NCI-H524 treated with DMSO at 0.1 percent for 48 hours (cell line): ENCODE measurements around the gene BPIFB3.
A peak's percentile ranks its signal among the peaks of the same experiment; 100 is the strongest.
"Not testable (repeated sequence)": the region's sequence is repeated elsewhere in the genome, so short reads cannot be mapped to it uniquely, and the experiment has no call there.

Experiments
- DNase-seq: peaks from one replicate; lab custom pipeline; 2025; lab: John Stamatoyannopoulos, UW

Gene BPIFB3

DNA sequence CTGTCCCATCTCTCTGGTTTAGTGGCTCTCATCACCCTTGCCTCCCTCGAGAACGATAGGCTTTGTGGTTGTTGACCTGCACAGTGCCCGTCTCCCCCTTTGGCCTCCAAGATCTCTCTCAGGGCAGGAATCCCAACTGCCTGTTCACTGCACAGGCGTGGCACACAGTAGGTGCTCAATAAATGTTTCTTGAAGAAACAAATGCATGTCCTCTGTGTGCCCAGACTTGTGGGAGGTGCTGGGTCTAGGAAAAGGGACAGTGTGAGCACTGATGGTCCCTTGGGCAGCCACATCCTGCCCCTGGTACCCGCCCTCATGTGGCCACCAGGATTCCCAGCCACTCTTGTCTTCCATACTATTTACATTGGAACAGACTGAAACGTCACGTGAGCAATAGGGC is 24.8 kb upstream of the BPIFB3 start:
- no peak for DNase-seq

DNA sequence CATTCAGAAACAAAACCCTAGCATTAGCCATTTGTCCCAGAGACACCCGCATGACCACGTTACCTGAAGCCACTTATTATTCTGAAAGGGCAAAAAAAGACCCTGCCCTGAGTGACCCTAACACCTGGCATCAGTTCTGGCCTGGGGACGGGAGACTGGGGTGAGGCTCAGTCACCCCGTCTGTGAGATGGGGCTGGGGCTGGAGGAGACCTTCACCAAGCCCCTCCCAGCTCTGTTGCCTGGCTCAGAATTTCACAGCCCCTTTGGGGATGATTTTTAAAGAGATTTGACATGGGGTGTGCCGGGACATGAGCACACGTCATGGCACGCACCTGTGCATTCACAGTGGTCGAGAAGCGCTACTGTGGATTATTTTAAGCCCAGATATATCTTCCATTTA is 23.6 kb upstream of the BPIFB3 start:
- DNase-seq: no peak

DNA sequence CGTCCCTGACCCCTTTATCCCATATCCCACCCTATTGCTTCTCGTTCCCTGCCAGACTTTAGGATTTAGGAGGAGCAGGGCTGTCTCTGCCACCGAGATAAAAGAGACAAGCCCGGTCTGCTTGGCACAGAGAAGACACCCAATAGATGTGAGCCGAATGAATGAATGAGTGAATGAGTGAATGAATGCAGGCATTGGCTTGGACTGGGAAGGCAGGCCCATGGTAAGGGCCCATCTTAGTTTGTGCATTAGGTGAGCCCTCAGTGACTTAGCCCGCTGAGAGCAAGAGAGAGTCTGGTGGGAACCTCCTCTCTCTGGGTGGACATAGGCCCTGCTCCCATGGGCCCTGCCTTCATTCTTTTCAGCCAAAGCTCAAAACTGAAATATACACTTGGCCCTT is 23.1 kb upstream of the BPIFB3 start:
- DNase-seq: no peak

DNA sequence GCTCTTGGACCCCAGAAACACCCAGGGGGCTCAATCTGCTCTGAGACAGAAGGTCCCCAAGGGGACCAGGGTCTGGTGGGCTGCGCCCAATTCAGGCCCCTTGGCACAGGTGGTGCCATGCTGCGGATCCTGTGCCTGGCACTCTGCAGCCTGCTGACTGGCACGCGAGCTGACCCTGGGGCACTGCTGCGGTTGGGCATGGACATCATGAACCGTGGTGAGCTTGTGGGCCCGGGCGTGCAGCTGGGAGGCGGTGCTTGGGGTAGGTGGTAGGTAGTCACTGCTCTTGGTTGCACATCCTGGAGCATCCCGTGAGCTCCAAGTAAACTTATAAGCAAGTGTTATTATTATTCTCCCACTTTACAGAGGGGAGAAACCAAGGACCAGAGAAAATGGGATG is 22.2 kb upstream of the BPIFB3 start, which contains the start of gene BPIFB6:
TSS of gene BPIFB6 (plus strand) at position 118 of the 400 bp plus-strand sequence. CDS start at position 118, 0 bp downstream.
- no peak for DNase-seq

DNA sequence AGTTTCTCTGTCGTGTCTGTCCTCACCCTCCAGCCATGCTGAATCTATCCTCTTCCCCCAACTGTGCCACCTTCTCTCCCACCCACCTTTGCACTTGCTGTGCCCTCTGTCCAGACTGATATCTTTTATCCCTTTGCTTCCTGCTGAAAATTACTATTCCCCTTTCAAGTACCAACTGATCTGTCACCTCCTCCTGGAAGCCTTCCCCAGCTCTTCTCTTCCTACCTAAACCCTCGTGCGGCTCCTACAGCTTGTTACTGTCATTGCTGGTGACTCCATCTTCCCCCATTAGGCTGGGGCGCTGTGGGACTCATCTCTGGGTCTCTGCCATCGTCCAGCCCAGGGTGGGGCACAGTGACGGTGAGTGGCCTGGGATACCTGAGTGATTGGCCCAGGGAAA is 21.1 kb upstream of the BPIFB3 start:
- DNase-seq: no peak

DNA sequence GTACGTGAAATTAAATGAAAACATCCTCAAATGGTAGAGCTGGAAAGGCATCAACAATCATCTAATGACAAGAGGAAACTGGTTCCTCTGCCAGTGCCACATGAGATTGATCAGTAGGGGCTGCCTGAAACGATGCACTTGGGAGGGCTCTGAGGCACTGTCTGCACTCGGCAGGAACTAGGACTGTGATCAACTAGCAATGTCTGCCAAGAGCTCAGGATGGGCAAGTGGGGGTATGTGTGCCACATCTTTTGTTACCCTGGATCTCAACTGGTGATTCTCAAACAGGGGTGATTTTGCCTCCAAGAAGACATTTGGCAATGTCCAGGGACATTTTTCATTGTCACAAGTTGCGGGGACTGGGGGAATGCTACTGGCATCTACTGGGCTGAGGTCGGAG is 20.3 kb upstream of the BPIFB3 start:
- no peak for DNase-seq

DNA sequence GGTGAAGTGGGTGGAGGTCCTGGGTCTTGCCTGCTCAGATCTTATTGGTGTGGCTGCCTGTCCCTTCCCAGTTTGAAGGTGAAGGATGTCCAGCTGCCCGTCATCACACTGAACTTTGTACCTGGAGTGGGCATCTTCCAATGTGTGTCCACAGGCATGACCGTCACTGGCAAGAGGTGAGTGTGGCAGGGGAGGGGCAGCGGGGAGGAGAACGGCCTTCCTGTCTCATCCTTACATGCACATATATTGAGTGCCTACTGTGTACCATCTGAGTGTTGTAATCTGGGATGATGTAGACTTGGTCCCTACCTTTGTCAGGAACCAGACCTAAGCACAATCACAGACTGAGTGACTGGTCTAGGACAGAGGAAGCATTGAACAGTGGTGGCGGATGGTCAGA is 19.6 kb upstream of the BPIFB3 start:
- DNase-seq: no peak

DNA sequence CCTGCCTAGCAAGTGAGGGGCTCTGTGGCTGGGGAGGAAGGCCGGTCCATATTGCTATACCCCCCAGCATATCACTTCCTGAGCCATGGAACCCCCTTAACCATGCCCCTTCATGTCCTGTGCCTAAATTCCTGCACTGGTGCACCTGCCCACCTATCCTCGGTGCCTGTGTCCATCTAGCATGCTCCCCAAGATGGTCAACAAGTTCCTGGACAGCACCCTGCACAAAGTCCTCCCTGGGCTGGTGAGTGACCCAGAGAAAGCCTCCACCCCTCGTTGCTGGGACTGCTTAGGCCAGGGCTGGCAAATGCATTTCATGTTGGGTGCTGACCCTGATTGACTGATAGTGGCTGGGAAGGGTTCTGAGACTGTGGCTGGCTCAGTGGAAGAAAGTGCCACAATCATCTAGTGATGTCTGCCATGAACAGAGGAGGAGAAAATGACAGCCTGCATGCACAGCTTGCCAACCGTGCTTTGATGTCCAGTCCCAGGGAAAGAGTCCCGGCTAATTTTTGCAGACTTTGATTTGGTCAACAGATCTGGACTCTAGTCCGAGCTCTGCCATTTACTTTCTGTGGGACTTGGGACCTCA is 18.7 kb upstream of the BPIFB3 start:
- DNase-seq: no peak

DNA sequence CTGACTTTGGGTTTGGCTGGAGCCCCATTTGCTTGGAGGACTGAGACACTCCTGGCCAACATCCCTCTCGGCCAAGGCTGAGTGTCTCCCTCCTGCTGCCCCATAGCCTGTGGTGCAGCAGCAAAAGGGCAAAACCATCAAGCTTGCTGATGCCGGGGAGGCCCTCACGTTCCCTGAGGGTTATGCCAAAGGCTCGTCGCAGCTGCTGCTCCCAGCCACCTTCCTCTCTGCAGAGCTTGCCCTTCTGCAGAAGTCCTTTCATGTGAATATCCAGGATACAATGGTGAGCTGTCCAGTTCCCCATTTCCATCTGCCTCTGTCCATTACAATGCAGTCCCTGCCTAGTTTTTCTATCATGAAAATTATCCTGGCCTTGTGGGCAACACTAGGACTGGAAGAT is 16.2 kb upstream of the BPIFB3 start:
- no peak for DNase-seq

DNA sequence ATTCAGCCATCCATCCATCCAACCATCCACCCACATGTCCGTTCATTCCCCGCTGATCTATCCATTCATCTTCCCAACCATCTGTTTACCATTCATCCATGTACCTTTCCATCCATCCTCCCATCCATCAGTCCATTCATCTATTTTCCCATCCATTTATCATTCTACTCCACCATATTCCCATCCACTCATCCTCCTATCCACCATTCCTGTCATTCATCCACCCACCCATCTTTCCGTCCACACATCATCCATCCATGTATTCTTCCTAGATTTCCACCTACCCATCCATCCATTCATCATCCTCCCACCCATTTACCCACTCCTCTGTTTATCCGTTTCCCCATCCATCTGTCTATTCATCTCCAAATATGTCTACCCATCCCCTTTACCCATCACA is 15.5 kb upstream of the BPIFB3 start:
- no peak for DNase-seq

DNA sequence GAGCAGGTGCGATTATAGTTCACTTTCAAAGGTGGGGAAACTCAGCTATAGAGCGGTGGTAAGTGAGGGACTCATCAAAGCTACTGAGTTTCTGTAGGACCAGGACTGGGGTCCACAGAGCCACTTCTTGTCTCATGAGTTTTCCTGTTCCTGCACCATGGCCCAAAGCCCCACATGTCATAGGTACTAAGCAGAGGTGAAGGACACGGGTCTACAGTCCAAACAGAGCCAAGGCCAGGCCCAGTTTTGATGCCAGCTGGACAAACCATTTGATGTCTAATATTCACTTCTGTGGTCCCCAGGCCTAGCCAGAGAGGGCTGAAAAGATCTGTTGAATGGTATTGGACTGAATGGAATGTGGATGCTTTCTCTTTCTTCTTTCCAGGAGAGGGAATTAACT is 11.3 kb upstream of the BPIFB3 start:
- DNase-seq: no peak

DNA sequence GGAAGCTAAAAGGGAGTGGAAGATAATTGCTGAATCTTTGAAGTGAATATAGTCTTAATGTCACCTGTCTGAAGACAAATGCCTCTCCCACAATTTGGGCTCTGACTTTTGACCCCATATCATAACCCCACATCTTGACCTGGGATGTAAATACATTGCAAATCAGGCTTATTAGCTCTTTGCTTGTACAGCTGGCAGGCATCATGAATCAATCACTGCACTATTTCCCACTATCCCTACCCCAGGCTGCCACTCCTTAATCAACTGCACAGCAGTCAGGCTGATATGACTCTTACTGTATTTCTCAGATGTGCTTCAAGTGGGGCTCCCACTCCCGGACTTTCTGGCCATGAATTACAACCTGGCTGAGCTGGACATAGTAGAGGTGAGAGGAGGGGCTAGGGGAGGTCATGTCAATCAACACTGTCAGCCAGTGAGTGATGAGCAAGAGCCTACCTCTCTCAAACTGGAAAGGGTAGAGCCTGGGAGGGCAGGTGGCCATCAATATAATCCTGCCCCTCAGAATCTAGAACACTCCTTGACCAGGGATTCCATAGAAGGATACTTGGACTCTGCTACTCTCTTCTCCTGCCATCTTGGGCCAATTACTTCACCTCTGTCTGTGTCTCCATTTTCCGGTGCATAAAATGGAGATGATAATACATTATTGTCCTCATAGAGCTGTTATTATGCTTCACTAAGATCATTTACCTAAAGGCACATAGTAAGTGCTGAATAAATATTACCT is 10.5 kb upstream of the BPIFB3 start:
- no peak for DNase-seq

DNA sequence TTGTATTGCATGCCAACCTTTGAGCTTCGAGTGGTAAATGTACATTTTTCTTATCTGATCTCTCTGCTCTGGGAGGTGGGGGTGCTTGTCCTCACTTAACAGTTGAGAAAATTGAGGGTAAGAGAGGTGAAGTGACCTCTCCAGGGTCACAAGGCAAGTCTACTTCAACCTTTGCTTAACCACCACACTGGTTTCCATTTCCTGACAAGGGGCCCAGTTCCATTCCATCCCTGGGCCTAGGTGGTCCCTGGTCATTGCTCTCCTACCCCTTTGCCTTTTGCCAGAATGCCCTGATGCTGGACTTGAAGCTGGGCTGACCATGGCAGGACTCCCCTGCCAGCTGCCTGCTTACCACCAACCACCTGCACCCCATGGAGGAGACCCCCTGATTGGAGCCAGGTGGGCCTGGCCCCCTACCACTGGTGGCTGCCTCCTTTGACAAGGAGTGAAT is 9.9 kb upstream of the BPIFB3 start:
- DNase-seq: no peak

DNA sequence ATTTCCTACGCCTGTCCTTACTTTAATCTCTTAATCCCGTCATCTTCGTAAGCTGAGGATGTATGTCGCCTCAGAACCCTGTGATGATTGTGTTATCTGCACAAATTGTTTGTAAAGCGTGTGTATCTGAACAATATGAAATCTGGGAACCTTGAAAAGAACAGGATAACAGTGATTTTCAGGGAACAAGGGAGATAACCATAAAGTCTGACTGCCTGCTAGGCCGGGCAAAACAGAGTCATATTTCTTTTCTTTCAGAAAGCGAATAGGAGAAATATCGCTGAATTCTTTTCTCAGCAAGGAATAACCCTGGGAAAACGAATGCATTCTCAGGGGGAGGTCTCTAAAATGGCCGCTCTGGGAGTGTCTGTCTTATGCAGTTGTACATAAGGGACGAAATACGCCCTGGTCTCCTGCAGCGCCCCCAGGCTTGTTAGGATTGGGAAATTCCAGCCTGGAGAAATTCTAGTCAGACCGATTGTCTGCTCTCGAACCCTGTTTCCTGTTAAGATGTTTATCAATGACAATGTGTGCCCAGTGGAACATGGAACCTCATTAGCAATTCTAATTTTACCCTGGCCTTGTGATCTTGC is 8.5 kb upstream of the BPIFB3 start:
- not testable (repeated sequence) for DNase-seq

DNA sequence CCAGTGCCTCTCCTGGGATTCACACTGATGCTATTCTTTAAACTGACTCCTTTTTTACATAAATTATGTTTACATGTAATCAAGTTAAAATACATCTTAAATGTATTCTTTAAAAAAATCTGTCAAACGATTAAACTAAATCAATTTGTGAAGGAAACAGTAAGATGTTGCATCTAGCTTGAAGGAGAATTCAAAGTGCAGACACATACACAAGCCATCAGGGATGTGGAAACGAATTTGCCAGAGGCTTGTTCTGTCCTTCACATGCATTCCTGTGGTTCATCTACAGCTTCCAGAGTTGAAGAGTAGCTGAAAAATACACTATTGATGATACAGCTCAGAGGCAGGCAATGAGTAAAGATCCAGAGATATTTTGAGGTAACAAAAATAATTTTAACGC is 7.3 kb upstream of the BPIFB3 start:
- no peak for DNase-seq

DNA sequence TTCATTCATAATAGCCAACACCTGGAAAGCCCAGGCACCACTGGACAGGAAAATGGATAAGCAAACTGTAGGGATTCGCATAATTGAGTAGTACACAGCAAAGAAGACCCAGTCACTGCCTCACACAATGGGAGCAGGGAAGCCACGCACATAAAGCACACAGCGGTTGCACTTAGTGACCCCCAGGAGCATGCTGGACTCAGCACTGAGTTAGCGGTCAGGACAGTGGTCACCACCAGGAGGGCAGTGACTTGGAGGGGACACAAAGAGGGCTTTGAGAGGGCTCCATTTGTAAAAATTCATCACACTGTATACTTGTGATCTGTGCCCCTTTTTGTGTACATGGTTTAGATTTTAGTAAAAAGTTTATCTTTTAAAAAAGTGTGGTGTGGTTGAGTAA is 2.4 kb upstream of the BPIFB3 start:
- no peak for DNase-seq

DNA sequence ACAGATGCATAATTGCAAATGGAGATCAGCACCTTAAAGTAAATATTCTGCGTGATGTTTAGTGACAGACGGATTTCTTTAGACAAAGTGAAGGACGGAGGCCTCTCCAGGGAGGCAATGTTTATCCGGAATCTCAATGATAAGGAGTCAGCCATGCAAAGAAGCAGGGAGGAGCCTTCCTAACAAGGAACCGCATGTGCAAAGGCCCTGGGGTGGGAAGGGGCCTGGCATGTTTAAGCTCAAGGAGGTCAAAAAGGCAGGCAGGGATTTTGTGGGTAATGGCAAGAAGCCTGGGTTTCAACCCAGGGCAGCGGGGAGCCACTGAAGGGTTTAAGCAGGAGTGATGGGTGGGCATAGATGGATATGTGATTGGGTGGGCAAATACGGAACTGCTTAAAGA is 678 bp downstream of the BPIFB3 start:
- no peak for DNase-seq

DNA sequence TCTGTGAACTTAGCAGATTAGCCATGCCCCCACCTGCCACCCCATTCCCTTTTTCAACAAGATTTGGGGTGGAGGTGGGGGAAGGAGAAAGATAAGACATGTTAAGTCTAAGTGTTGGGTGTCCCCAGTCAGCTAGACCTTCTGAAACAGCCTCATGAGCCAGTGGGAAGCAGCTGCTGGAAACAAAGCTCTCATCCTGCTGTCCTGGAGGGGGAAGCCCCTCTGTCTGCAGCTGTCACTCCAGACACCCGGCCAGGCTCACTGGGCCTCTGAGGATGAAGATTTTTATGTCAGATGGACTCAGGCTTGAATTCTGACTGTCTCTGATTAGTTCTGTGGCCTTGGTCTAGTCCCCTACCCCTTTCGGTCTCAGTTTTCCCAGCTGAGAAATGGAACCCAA is 1.1 kb downstream of the BPIFB3 start:
- no peak for DNase-seq

DNA sequence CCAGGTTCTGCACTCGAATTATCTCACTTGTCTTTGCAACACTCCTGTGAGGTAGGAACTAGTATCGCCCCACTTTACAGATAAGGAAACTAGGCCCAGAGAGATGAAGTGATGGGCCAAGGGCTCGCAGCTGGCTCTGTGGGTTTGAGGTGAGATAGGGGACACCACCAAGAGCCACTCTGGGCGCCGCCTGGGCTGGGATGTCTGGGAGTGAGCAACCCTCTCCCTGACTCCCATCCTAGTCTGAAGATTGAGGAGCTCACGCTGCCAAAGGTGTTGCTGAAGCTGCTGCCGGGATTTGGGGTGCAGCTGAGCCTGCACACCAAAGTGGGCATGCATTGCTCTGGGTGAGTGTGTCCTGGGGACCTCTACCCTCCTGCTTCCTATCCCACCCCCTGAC is 5.4 kb downstream of the BPIFB3 start:
- no peak for DNase-seq

DNA sequence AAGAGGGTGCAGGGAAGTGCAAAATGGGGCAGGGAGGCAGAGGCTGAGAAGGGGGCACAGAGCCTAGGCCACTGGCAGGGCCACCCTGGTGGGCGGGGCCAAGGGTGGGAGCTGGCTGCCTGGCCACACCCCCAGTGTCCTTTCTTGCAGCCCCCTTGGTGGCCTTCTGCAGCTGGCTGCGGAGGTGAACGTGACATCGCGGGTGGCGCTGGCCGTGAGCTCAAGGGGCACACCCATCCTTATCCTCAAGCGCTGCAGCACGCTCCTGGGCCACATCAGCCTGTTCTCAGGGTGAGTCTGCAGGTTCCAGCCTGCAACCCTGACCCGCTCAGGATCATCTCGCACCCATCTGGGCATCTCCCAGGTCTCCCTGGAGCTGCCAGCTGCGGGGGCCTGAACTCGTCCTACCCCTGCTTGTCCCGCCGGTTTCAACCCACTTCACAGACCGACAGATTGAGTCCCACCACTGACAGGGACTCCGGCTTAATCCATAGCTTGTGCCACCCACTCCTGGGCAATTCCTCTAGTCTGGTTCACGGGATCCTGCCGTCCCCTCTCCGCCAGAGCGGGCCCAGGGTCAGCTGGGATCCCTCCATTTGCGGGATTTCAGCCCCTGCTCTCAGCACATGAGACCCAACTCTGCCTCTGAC is 6.2 kb downstream of the BPIFB3 start:
- no peak for DNase-seq

DNA sequence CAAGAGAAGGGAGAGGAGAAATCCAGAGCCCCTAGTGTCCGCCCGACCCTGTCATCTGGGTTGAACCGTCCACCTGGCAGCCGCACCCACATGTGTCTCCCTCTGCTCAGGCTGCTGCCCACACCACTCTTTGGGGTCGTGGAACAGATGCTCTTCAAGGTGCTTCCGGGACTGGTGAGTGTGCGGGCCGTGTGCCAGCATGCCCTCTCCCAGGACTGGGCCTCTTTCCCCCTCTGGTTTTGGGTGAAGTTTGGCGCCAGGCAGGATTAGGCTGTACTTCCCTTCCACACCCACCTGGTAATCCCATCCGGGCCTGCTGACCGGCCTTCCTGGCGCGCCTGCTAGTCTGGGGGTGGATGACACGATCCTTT is 7.9 kb downstream of the BPIFB3 start:
- peak; percentile 29 for DNase-seq

DNA sequence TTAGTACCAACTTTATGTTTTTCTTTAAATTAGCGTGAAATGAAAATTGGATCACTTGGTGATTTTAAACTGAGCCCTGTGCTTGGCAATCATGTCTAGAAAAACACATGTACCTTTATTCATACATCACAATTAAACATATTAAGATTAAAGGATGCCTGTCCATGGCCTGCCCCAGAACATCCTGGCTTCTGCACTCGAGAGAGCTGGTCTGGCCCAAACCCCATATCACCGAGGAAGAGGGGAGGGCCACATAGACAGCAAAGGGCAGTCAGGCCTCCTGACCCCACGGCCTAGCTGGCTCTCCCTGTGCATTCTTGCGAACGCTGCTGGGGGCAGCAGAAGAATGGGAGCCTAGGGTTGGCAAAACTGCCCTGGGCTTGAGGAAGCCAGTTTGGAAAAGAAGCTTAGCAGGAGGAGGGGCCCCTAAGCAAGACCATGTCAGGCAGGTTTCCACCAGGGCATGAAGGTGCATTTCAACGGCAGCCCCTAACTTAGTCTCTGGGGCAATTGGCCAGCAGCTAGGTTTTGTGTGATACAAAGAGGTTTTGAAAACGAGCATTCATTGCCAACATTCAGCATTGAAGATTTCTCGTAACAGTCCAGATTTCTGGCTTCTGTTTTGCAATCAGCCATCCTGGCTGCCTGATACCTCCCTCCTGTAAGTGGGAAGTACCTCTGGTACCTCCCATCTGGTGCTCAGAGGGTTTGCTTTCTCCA is 8.6 kb downstream of the BPIFB3 start:
- DNase-seq: no peak

DNA sequence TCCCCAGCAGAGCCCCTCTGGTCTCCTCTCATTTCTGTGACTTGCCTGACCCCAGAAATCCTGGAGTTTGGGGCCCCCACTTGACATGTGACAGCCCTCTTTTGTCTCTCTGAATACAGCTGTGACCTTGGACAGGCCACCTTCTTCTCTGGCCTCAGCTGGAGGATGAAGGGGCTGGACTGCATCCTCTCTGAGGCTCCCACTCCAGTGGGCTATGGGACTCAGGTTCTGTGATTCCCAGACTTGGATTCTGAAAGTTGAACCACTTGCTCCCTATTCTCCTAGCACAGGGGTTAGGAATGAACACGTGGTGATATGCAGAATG is 9.1 kb downstream of the BPIFB3 start:
- no peak for DNase-seq
